Measurements from ENCODE around the gene HOXD13. TPM values are rescaled to one million over a fixed set of nuclear protein-coding genes. Genes with fewer than 3 reads are reported as not detected.

Gene HOXD13
- total and polyA plus RNA-seq, 2 of the 8 experiments (the other 6 are each of a cell fraction or from before 2014, with no cell fraction given): not detected

GRCh38 chr2:176079285-176079830 is 13.2 kb upstream of the HOXD13 start (continued):
- TF ChIP-seq CREB1 (IDR thresholded peaks at IDR 0.05) (no peak), NANOG (IDR thresholded peaks at IDR 0.05; ENCODE audit: insufficient read depth, low read depth, low read length, poor library complexity, severe bottlenecking) (no peak), SIN3A (conservative IDR thresholded peaks at IDR 0.05 in 1 of 2, IDR thresholded peaks at IDR 0.05 in 1 of 2; ENCODE audit: low read depth in 1 of 2, low read length in 2 of 2) (no peak), KDM1A (IDR thresholded peaks at IDR 0.05; ENCODE audit: borderline replicate concordance, low read length) (no peak), RNF2 (IDR thresholded peaks at IDR 0.05; ENCODE audit: borderline replicate concordance, low read depth, low read length, missing control alignments, poor library complexity, severe bottlenecking) (peak; percentile 55), CTBP2 (IDR thresholded peaks at IDR 0.05; ENCODE audit: borderline replicate concordance, insufficient read depth, insufficient read length, low read length) (peak; percentile 26), HDAC6 (IDR thresholded peaks at IDR 0.05; ENCODE audit: low read depth, low read length) (no peak), RAD21 (IDR thresholded peaks at IDR 0.05 in 1 of 2, conservative IDR thresholded peaks at IDR 0.05 in 1 of 2; ENCODE audit: low read depth in 2 of 2, low read length in 2 of 2) (no peak), SIRT6 (IDR thresholded peaks at IDR 0.05; ENCODE audit: low read length) (no peak), USF2 (IDR thresholded peaks at IDR 0.05; ENCODE audit: low read length) (no peak), E2F6 (IDR thresholded peaks at IDR 0.05) (no peak), YY1 (IDR thresholded peaks at IDR 0.05; ENCODE audit: low read depth, low read length) (no peak), POU5F1 (IDR thresholded peaks at IDR 0.05; ENCODE audit: low read depth, low read length) (no peak), SP4 (IDR thresholded peaks at IDR 0.05; ENCODE audit: low read length) (no peak), BCL11A (IDR thresholded peaks at IDR 0.05; ENCODE audit: low read depth in 2 of 2, low read length in 2 of 2) (no peak), JUND (IDR thresholded peaks at IDR 0.05; ENCODE audit: low read length) (no peak), GABPA (IDR thresholded peaks at IDR 0.05; ENCODE audit: borderline replicate concordance, insufficient read depth, low read length) (no peak), JUN (IDR thresholded peaks at IDR 0.05; ENCODE audit: low read depth, low read length) (no peak), KDM4A (IDR thresholded peaks at IDR 0.05; ENCODE audit: low read depth, low read length, severe bottlenecking) (peak; percentile 0), EP300 (IDR thresholded peaks at IDR 0.05; ENCODE audit: borderline replicate concordance in 1 of 2, low read depth in 2 of 2, low read length in 2 of 2) (no peak), BACH1 (IDR thresholded peaks at IDR 0.05; ENCODE audit: low read length) (no peak), MAX (IDR thresholded peaks at IDR 0.05) (no peak), SP1 (IDR thresholded peaks at IDR 0.05; ENCODE audit: low read depth, low read length) (no peak)

Measured in H1 (cell line).